Measurements from ENCODE around the gene SMCO4.

- TF ChIP-seq CTCF (IDR thresholded peaks at IDR 0.05) (no peak), ZFX (IDR thresholded peaks at IDR 0.05; ENCODE audit: borderline replicate concordance) (no peak)
These were observed 74.9 kb downstream of the SMCO4 start for GRCh38 chr11:93468290-93468689.

Data from 22Rv1 (cell line).